Body of pancreas (tissue), 4 donors: ENCODE measurements around the gene ATG4D. TPM values are rescaled to one million over a fixed set of nuclear protein-coding genes. Genes with fewer than 3 reads are reported as not detected.
"Not testable (repeated sequence)": the region's sequence is repeated elsewhere in the genome, so short reads cannot be mapped to it uniquely, and the experiment has no call there.

Experiments
- ATAC-seq: fragments of 150-250 bp; one replicate; pipeline ENCODE4 v1.9.1; 2016
- DNase-seq, 4 donors: peaks; one replicate each; pipeline ENCODE4 v3.0.0-alpha.2; 2019
- H3K27ac ChIP-seq, 4 donors: fragments of 200-600 bp; sonication (generic); 1 replicate in 3 of 4; 2 replicates in 1 of 4; pipeline versions ENCODE4 v1.5.1 to v1.6.1; 2016 to 2019; ENCODE audit warnings: mild to moderate bottlenecking in 1 of 4, mixed read lengths in 1 of 4, moderate library complexity in 1 of 4
- H3K27me3 ChIP-seq, 2 donors: fragments of 200-600 bp; sonication (generic); one replicate each; pipeline ENCODE4 v1.6.0; 2016; ENCODE audit warnings: mild to moderate bottlenecking in 1 of 2
- H3K36me3 ChIP-seq, 2 donors: fragments of 200-600 bp; sonication (generic); replicated peaks in 1 of 2; 2 replicates each; pipeline ENCODE4 v1.5.1; 2016; ENCODE audit warnings: low read depth in 2 of 2; ENCODE audit not compliant: insufficient read depth in 1 of 2
- H3K4me1 ChIP-seq: fragments of 200-600 bp; sonication (generic); one replicate; pipeline ENCODE4 v1.6.0; 2016
- H3K4me3 ChIP-seq, 2 donors: fragments of 200-600 bp; sonication (generic); 1 replicate in 1 of 2; 2 replicates in 1 of 2; pipeline ENCODE4 v1.5.1; 2016 to 2019
- H3K9me3 ChIP-seq, 3 donors: fragments of 200-600 bp; sonication (generic); 1 replicate in 2 of 3; 2 replicates in 1 of 3; pipeline ENCODE4 v1.5.1; 2016
- CTCF ChIP-seq, 7 experiments: fragments of 450-650 bp in 4 of 7; fragments of 200-600 bp in 3 of 7; sonication (generic) in 3 of 7; IDR thresholded peaks; one replicate each; pipeline ENCODE4 v1.5.1; 2016 to 2019; ENCODE audit warnings: antibody characterized with exemption in 7 of 7
- POLR2A ChIP-seq, 3 donors: fragments of 450-650 bp; IDR thresholded peaks; one replicate each; pipeline ENCODE4 v1.6.1; 2016; ENCODE audit warnings: antibody characterized with exemption in 3 of 3, mild to moderate bottlenecking in 2 of 3
- WGBS, 2 donors: methylation state at CpG; one replicate each; pipeline ENCODE4 v1.1.5; 2017; 5-methylcytosine and 5-hydroxymethylcytosine counted together
- intact Hi-C: fragments of 100-400 bp; cut with DNase I; formaldehyde crosslinking; loops from one replicate; pipeline ENCODE4 v1.15.1; 2023
- total RNA-seq, 2 donors: library from RNA; depleted of rRNA; stranded (reverse); fragments of >200 nt; gene quantifications; one replicate each; pipeline ENCODE4 v1.1.0, GENCODE V29; 2016

ATG4D gene
- total RNA-seq, 2 donors from 2014 or later, result 20.4 to 23.3 TPM

- Histone ChIP-seq H3K4me3 (peak overlapping the region; percentile 17 to 30), H3K36me3 (no peaks in the 10 kb centered on the region), H3K9me3 (no peaks in the 10 kb centered on the region), H3K27ac (peak overlapping the region; percentile 46 to 89 (median 69)), H3K27me3 (no peaks in the 10 kb centered on the region), H3K4me1 (peaks cover 41% of the 10 kb centered on the region)
- ATAC-seq (peak; percentile 12), DNase-seq (peak; percentile 50 to 60 (median 56))
- WGBS, 2 donors, result 4 to 6% methylated on average over 11 to 29 of the region's 58 CpGs
- intact Hi-C loops, result no loop called here
- no peak for TF ChIP-seq CTCF (IDR thresholded peaks at IDR 0.05)
These were observed 24.5 kb downstream of the ATG4D start for GRCh38 chr19:10568062-10568825.

GRCh38 chr19:10568826-10569651, 25.3 kb downstream of the ATG4D start, which contains the start of gene CDKN2D:
CDKN2D (minus strand) TSS chr19:10568979; CDS start chr19:10568653, 326 bp downstream.
- H3K4me1 ChIP-seq, result peaks cover 41% of the 10 kb centered on the region
- intact Hi-C loops, result no loop called here

GRCh38 chr19:10573793-10574192, 30.1 kb downstream of the ATG4D start:
- ATAC-seq, H3K9me3 ChIP-seq, H3K27me3 ChIP-seq, H3K4me3 ChIP-seq, intact Hi-C loops, H3K36me3 ChIP-seq, DNase-seq, H3K27ac ChIP-seq, H3K4me1 ChIP-seq: not testable (repeated sequence)
- 84 to 87% methylated on average over 6 of the region's 6 CpGs for WGBS, 2 donors

More at GRCh38 chr19:10568826-10569651, 25.3 kb downstream of the ATG4D start, which contains the start of gene CDKN2D:
- H3K9me3 ChIP-seq, result no peaks in the 10 kb centered on the region
- DNase-seq, result peak; percentile 100
- TF ChIP-seq CTCF (IDR thresholded peaks at IDR 0.05) (peak; percentile 4 to 89 (median 46)), POLR2A (IDR thresholded peaks at IDR 0.05) (peak; percentile 38 to 46 (median 43))
- peak within 1 kb of the TSS; percentile 46 to 89 (median 69) for H3K27ac ChIP-seq
- H3K36me3 ChIP-seq, result no peaks in the 10 kb centered on the region
- H3K4me3 ChIP-seq, result peak within 1 kb of the TSS; percentile 17 to 30
- ATAC-seq, result peak; percentile 87
- WGBS, 2 donors, result 0% methylated on average over 18 to 67 of the region's 71 CpGs
- H3K27me3 ChIP-seq, result no peaks in the 10 kb centered on the region

- no peak overlapping the region for H3K27ac ChIP-seq
These were observed 30.8 kb downstream of the ATG4D start for GRCh38 chr19:10574462-10574861.

More at GRCh38 chr19:10574462-10574861, 30.8 kb downstream of the ATG4D start:
- no peak for TF ChIP-seq CTCF (IDR thresholded peaks at IDR 0.05)
- ATAC-seq (no peak), DNase-seq (no peak)
- H3K27me3 ChIP-seq, result no peaks in the 10 kb centered on the region
- peaks cover 0 to 2% of the 10 kb centered on the region in 2 donors for H3K36me3 ChIP-seq
- no peak overlapping the region for H3K4me3 ChIP-seq
- intact Hi-C loops, result no loop called here
- no peaks in the 10 kb centered on the region for H3K9me3 ChIP-seq
- H3K4me1 ChIP-seq, result peaks cover 6% of the 10 kb centered on the region
- 84 to 90% methylated on average over 7 to 8 of the region's 8 CpGs for WGBS, 2 donors
